OCI-LY3 (cell line): ENCODE measurements around the gene GDPD5.

ENCODE experiments used
- CTCF ChIP-seq: fragments of 200-600, 300-600 bp; sonication (generic); IDR thresholded peaks from 2 replicates; pipeline ENCODE4 v1.5.1; 2014; ENCODE audit warnings: antibody characterized with exemption, low read length, low read depth
- EZH2phosphoT487 ChIP-seq: fragments of 200-600 bp; shearing (Covaris generic); IDR thresholded peaks from 2 replicates; pipeline ENCODE4 v1.6.1; 2018; ENCODE audit warnings: antibody characterized with exemption, mixed run types, low read depth

- TF ChIP-seq CTCF (no peak), EZH2phosphoT487 (no peak)
Observed at GRCh38 chr11:75556275-75556674, 30.5 kb upstream of the GDPD5 start.
